ENCODE measurements around the gene UBE4A.

Gene UBE4A

GRCh38 chr11:118342503-118343161 is 16.8 kb upstream of the UBE4A start, which contains the start of gene CD3D:
Gene CD3D, minus strand, starts transcription at chr11:118342705. Its CDS starts 98 bp downstream, at chr11:118342607.
- no peak within 1 kb of the TSS for H3K27ac ChIP-seq
- no peak for TF ChIP-seq ZFX (IDR thresholded peaks at IDR 0.05; ENCODE audit: borderline replicate concordance)
- no peak for TF ChIP-seq CTCF (IDR thresholded peaks at IDR 0.05)

GRCh38 chr11:118343248-118343647 is 16.2 kb upstream of the UBE4A start:
- H3K27ac ChIP-seq, result no peak overlapping the region
- TF ChIP-seq CTCF (IDR thresholded peaks at IDR 0.05) (no peak), ZFX (IDR thresholded peaks at IDR 0.05; ENCODE audit: borderline replicate concordance) (no peak)

GRCh38 chr11:118343981-118344515 is 15.4 kb upstream of the UBE4A start, which contains the start of gene CD3G:
Gene CD3G, plus strand, starts transcription at chr11:118344344. Its CDS starts 80 bp downstream, at chr11:118344424.
- TF ChIP-seq ZFX (IDR thresholded peaks at IDR 0.05; ENCODE audit: borderline replicate concordance) (no peak), CTCF (IDR thresholded peaks at IDR 0.05) (no peak)
- no peak within 1 kb of the TSS for H3K27ac ChIP-seq

- TF ChIP-seq ZFX (IDR thresholded peaks at IDR 0.05; ENCODE audit: borderline replicate concordance) (no peak), CTCF (IDR thresholded peaks at IDR 0.05) (no peak)
- no peak overlapping the region for H3K27ac ChIP-seq
Observed at GRCh38 chr11:118349475-118349874, 9.9 kb upstream of the UBE4A start.

- TF ChIP-seq ZFX (IDR thresholded peaks at IDR 0.05; ENCODE audit: borderline replicate concordance) (no peak), CTCF (IDR thresholded peaks at IDR 0.05) (peak; percentile 81)
Observed at GRCh38 chr11:118353084-118353710, 6.2 kb upstream of the UBE4A start.

GRCh38 chr11:118358071-118358470 is 1.3 kb upstream of the UBE4A start:
- H3K27ac ChIP-seq, result no peak overlapping the region
- TF ChIP-seq ZFX (IDR thresholded peaks at IDR 0.05; ENCODE audit: borderline replicate concordance), result no peak
- no peak for TF ChIP-seq CTCF (IDR thresholded peaks at IDR 0.05)

More at GRCh38 chr11:118353084-118353710, 6.2 kb upstream of the UBE4A start:
- H3K27ac ChIP-seq, result no peak overlapping the region
